Ammon's horn (tissue), 1 donor: ENCODE data around the gene TAPT1.
"Not testable (repeated sequence)": the region's sequence is repeated elsewhere in the genome, so short reads cannot be mapped to it uniquely, and the experiment has no call there.

ENCODE experiments used
- DNase-seq: peaks from one replicate; pipeline ENCODE4 v3.0.0-alpha.2; 2016; ENCODE audit warnings: low spot score

TAPT1 gene

DNA sequence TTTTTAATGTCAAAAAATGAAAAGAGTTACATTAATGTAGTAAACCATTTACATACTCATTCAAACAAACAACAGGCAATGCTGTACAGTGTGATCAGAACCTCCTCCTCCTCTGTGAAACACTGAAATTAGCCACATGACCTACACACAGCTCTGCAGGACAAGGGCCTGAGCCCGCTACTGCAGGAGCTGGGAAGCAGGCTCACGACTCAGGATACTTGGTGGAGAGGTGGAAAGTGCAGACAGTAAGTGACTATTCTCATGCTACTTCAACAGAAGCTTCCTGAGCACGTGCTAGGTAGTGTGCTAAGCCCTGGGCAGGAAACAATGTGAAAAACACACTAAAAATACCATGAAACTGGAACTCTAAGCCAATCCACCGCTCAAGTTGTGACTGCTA lies 56.8 kb downstream of the TAPT1 start:
- DNase-seq = no peak

DNA sequence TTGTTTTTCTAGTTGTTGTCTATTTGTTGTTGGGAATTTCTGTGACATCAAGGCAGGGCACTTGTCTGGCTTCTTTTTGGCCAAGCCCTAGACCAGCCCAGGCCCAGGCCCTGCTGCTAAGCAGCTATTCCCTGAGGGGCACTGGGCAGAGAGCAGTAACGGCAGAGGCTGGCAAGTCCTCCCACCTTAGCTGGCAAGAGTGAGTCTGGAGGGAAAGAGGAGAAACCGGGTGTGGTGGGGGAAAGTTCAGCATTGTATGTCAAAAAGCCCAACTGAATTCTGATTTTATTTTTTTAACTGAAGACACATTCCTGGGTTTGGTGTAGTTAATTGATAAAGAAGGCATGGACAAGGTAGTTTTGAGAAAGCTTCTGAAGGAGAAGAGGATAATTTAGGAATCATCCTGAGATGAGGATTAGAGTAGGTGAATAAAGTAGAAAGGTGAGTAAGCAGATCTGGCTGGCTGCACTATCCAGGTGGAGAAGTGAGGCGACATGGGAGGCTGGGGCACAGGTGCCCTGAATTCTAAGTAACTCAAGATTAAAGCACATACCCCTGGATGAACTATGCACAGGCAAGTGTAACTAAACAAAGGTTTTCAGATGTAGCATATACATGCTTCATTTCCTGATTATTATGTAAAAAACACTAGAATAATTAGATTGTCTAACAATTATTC lies 57.4 kb downstream of the TAPT1 start:
- DNase-seq = no peak

DNA sequence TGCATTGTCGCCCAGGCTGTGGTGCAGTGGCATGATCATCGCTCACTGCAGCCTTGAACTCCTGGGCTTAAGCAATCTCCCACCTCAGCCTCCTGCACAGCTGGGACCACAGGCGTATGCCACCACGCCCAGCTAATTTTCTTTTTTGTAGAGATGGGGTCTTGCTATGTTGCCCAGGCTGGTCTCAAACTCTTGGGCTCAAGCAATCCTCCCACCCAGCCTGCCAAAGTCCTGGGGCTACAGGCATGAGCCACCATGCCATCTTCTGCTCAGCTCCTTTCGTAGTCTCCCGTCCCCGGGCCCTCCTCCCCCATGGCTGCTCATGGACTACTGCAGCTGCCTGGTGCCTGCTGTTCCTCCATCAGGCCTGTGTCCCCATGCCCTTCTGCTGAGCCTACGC lies 58.1 kb downstream of the TAPT1 start:
- DNase-seq = no peak

DNA sequence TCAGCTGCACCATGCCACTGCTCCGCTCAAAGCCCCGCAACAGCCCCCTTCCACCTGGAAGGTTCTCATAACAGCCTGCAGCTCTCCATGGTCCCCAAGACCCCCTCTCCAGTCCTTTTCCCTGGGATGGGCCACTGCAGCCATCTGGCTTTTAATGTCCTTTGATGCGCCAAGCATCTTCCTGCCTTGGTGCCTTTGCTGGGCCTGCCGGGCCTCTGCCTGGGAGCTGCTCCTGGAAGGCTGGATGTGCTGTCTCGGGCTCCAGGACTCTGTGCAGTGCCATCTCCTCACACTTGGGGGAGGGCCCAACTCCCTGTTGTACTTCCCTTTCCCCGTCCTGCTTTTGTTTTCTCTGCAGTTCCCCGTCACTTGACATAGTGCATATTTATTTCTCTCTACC lies 60.3 kb downstream of the TAPT1 start:
- no peak for DNase-seq

DNA sequence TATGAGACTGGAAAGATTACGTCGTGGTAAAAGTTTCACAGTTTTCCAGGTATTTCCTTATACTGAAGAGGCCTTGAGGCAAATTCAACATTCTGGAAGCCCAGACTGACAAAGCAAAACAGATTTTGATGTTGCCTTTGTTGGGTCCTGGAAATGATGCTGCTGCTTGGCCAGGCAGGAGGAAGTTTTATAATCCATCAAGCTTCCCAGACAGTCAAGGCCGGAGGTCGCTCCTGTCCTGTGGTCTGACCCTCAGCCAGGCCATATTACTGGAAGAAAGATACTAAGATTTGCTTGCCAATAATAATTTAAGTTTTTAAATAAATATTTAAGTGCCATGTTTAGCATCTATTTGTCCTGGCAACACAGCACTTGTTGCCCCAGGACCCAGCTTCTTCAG lies 63.4 kb downstream of the TAPT1 start:
- no peak for DNase-seq

DNA sequence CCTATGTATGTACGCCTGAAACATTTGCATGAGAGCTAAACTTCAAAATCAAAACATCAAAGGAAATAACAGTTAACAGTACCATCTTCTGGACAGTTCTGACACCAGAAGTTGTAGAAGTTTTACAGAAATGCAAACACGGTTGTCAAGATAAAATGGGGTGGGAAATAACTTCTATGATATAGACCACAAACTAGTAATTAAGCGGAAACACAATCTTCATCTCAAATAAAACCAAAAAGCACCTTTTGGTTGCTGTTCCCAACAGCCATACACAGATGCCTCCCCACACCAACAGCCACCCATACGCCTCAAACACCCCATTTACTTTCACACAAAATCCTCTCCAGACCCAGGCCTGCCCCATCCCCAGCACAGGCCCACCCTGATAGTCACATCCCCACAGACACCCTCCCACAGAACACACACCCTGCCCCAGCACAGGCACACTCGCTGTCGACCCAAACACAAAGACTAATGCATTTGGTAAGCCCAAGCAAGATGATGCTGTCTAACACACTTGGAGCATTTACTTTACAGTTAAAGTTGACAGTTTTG lies 64.3 kb downstream of the TAPT1 start:
- DNase-seq = no peak

DNA sequence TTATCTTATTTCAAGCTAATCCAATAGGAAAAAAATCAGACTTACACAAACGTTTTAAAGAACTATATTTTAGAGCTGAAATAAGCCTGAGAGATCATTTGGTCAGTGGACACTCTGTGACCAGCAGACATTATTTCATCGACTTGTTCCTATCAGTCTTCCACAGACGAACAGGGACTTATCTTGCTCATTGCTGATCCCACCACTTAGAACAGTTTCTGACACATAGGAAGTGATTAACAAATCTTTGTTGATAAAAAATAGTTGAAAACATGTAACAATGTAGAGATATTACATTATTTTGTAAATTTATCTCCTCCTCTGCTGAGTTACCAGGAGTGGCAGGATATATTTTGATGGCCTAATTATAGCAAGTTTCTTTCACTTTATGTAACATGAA lies 65.8 kb downstream of the TAPT1 start:
- DNase-seq = no peak

DNA sequence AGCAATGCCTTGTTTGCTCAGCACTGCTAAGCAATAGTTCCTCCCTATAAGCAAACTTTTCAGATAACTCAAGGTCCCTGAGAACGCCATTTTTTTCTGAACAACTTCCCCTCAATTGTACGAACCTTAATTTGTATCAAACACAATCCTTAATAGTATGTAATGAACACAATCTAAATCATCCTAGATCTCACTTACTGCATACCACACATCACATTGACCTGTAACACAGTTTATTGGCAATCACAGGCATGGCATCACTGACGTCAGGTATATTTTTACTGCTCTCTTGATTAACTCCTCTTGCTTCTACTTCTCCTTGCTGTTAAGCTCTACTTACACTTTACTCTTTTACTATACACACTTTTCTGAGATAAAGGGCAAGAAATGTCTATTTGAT lies 67.0 kb downstream of the TAPT1 start:
- DNase-seq = no peak

DNA sequence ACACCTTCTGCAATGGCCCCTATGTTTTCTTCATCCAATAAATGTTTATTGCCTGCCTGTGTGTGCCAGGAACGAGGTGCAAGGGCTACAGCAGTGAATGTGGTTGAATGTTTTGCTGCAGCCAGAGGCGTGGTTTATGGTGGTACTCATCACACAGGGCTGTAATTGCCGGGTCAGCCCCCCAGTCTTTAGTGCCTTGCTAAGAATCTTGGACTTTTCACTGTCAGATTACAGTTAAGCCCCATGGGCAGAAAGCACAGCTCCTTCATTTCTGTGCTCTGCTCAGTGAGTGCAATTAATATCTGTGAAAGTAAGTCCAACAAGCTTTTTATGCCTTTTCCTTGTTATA lies 67.8 kb downstream of the TAPT1 start:
- DNase-seq = no peak

DNA sequence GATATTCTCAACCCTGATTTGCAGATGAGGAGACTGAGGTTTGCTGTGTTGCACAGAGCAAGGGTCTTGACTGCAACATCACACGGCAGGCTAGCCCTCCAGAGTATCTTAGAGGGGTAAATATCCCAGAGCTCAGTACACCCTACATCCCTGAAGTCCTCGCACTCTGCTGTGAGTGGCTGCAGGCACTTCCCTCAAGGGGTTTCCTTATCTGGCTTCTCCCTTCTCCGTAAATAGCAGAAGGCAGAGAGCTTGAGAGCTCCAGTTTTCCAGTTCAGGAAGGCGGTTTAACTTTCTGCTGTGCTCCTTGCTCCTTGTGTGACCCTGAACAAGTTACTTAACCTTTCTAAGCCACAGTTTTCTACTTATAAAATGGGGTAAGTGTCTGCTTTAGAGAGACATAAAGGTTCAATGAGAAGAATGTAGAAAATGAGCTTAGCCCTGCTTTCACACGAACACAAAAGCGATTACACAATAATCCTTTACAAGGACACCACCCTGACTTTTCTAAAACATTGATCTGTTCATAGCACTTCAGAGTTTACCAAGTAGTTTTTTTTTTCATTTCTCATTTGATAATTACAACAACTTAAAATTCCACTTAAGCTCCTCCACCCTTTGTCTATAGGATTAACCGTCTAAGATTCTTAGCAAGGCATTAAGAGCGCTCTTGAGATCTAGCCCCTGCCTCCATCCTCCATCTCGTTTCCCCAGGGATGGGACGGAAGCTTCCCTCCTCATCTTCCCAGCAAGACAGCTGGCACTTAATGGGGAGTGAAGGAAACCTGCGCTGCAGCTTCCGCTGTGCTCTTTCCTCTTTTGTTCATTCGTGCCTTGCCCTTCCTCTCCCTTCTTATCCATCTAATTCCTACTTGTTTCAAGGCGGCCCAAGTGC lies 68.4 kb downstream of the TAPT1 start:
- DNase-seq = no peak

DNA sequence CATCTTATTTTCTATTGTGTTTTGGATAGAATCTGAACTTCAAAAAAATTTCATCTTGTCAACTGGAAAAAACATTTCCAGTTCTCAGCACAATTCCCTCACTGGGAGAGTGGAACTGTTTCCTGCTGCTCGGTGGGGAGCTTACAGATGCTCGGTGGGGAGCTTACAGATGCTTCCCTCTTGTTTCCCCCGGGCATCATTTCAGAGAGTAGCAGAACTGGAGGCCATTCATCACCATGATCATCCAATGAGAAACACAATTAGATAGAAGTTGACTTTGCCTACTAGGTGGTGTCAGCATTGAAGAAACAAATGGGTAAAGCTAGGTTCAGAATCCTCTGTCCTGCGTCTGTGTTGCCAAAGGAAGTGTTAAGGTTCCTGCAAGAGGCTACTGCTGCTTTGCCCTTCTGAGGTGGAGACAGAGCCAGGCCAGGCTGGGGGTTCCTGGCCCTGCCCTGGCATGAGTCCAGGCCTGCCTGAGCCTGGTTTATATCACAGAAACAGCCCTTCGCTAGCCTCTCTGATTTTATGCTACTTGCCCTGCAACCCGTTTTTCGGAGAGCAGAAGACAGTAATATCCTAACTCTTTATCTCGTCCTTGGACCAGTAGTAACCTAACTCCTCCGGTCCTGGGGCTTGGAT lies 70.6 kb downstream of the TAPT1 start:
- no peak for DNase-seq

DNA sequence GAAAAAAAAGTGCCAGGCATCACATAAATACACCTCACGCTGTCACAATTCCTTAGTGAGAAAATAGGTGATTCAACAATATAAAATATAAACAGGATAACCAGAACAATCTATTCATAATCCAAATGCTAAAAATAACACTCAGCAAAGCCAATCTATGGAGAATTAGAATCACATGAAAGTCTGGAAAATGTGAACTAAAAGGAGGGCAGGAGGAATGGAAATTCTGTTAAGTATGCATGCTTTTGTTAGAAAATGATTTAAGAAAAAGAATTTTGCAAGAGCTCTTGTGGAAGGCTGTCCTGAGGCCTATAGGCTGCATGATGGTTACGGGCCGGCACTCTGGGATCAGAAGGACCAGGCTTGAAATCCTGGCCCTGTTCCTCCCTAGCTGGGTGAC lies 71.8 kb downstream of the TAPT1 start:
- DNase-seq = no peak

DNA sequence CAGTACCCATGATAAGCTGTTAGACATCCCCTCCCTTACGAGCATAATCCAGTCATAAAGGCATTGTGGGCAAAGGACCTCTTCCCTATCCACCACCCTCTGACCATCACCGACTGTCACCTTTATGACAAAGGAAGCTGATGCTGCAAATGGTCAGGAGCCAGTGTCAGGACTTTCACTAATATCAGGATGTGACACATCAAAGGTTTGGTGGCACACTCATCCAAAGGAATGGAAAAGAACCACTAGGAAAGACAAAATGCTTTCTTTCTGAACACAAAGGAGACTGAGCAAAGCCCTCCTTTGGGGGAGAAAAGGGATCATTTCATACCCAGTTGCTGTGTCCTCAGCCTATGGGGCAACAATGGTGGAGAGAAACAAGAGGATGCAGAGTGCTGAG lies 75.6 kb downstream of the TAPT1 start:
- DNase-seq = no peak

DNA sequence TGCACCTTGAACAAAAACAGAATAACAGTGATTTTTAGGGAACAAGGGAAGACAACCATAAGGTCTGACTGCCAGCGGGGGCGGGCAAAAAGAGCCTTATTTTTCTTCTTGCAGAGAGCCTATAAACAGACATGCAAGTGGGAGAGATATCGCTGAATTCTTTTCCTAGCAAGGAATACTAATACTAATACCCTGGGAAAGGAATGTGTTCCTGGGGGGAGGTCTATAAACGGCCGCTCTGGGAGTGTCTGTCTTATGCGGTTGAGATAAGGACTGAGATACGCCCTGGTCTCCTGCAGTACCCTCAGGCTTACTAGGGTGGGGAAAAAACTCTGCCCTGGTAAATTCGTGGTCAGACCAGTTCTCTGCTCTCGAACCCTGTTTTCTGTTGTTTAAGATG lies 81.4 kb downstream of the TAPT1 start:
- not testable (repeated sequence) for DNase-seq

DNA sequence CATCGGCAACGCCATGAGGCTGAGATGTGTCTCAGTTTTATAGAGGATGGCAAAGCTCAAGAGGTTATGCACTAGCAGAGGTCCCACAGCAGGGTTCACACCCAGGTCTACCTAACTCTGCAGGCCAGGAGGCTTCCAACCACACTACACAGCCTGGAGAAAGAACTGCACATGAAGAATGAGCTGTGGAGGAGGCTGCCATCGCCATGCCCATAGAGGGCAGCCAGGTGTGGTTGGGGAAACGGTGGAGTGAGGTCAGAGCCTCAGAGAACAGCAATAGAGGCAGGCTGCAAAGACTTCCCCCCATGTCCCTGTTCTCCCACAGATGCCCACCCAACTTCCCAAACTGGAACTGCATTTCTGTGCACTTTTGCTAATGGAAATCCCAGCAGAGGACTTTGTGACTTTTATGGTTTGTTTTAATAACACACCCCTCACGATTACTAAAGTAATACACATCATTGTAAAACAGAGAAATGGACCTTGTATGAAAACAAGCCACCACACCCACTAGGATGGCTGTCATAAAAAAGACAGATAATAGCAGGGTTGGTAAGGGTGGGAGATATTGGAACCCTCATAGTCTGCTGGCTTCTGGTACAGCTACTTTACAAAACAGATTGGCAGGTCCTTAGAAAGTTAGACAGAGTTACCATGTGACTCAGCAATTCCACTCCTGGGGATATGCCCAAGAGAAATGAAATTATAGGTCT lies 83.5 kb downstream of the TAPT1 start:
- DNase-seq = no peak

DNA sequence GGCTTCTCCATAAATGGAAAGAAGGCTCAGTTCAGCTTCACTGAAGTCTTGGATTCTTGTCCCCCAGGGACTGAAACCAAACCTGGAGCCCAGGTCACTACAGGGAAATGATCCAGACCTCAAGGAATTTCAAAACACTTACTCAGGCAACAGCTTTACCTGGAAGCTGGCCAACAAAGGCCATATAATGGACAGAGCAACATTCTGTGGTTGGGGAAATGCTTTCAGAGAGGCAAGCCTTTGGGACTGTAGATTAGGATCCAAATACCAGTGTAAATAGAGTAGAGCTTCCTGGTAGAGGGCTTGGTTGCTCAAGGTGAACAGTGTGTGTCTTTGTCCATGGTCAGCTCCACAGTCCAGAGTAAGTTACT lies 85.4 kb downstream of the TAPT1 start:
- no peak for DNase-seq

DNA sequence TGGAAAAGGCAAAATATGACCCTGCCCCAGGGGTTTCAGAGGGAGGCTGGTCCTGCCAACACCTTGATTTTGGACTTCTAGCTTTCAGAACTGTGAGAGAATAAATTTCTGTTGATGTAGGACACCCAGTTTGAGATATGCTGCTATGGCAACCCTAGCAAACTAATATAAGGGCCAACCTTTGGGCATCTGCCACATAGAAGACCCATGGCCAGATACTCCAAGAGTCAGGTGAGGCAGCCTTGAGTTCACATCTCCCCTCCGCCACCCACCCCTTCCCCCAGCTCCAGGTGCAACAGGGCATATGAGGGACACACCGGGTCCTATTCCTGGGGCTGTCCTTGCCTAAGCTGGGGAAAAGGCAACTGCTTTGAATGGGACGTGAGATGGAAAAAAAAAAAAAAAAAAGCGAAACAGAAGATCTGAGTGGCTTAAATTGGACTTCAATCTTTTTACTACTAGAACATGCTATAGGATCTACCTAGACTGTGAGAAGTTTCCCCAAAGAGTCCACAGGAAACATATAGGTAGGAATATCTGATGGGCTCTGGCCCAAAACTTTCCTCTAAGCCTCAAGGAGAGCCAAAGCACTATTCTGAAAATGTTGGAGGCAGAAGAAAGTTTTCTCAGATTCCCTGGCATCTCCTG lies 85.9 kb downstream of the TAPT1 start:
- DNase-seq = no peak

DNA sequence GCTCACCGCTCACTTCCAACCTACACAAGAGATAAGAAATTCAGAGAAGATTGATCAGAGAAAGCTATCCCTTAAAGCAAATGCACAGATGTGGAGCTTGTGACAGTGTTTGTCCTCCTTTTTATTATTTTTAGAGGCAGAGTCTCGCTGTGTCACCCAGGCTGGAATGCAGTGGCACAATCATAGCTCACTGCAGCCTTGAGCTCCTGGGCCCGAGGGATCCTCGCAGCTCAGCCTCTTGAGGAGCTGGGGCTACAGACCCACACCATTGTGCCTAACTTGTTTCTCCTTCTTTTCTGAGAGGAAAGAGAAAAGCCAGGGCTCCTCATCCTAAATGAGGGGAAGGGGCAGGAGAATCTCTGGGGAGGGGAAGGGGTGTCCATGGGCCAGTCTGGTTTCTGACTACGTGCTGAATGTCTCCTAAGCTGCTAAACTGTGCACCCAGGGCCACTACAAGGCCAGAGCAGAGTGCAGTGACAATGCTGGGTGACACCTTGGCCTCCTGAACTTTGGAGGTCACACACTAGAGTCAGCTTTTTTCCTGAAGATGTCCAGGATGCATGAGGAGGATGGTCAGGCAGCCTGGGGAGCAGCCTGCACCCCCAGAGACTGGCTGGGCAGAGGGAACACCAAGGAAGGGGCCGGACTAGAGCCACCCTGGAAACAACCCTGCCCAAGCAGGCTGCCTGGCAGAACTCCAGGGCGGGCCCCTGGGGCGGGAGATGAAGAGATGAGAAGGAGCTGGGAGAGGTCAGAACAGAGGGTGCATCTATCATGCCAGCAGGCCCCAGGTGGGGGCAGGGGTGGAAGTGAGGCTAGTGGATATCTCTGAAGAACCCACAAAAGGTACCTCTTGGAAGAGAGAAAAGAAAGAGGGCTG lies 87.0 kb downstream of the TAPT1 start:
- no peak for DNase-seq

DNA sequence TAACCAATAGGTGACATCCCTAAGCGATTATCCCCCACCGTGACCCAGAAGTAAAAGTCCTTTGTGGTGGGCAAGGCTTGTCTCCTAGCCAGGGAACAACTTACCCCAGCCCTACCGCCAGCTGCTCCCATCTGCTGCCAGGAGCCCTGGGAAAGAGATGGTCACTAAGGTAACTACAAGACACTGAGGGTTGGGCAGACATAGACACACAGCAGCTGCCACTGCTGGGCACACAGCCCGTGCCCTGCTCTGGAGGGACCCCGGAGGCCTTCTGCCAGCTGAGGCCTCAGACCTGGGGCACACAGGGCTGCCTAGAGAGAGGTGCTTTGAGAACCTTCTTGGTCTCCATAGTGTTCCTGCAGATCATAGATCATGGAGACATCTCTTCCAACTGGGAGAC lies 89.4 kb downstream of the TAPT1 start:
- DNase-seq = no peak

DNA sequence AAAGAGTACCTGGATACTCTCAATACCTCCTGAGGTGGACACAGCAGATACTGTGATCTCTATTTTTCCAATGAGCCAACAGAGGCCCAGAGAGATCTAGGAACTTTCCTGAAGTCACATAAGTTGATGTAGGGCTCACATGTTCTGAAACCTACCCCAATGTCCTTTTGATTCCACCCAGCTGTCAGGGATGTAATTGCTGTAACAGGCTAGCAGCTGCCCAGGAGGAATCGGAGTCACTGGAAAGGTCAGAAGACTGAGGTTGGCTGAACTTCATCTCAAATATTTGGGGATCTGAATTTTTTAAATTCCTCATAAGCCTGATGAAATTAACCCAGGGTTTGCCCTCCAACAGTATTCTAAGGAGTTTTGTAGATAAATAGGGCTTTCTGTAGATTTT lies 90.0 kb downstream of the TAPT1 start:
- DNase-seq = no peak

DNA sequence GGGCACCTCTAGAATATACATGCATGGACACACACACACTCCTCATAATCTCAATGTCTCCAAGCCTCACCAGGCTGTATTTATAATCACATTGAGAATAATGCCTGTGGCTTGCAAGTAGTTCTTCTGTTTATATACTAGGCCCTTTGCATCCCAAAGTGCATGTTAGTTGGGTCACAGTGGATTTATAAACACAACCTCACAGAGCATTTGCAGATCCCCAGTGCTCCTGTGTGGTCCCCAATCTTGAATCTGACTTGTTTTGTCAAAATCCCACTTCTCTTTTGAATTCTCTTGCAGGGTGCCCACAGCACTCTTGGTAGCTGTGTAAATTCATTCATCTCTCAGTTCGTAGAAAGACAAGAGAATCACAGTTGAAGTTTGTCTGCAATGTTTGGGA lies 92.9 kb downstream of the TAPT1 start:
- DNase-seq = no peak
